PC-3 (cell line): ENCODE measurements around the gene ANKS1A.

ENCODE experiments used
- CTCF ChIP-seq: fragments of 300-600 bp; sonication (generic); conservative IDR thresholded peaks from 2 replicates; pipeline ENCODE4 v1.5.1; 2017; ENCODE audit warnings: antibody characterized with exemption, low read depth, mild to moderate bottlenecking, low read length
- EZH2phosphoT487 ChIP-seq: fragments of 300-600 bp; sonication (generic); IDR thresholded peaks from 2 replicates; pipeline ENCODE4 v1.6.1; 2018; ENCODE audit warnings: mild to moderate bottlenecking, antibody characterized with exemption, low read length, borderline replicate concordance

- TF ChIP-seq CTCF (no peak), EZH2phosphoT487 (no peak)
Measured at GRCh38 chr6:34938268-34938667, 49.2 kb downstream of the ANKS1A start.
